Hippocampal formation (tissue), 2 donors: ENCODE data around the gene MYCBPAP.

ENCODE experiments used
- DNase-seq, 2 donors: peaks; one replicate each; lab custom pipeline; 2025; lab: John Stamatoyannopoulos, UW

Gene MYCBPAP

GRCh38 chr17:50551884-50552283 lies 43.6 kb downstream of the MYCBPAP start:
- DNase-seq, result no peak

GRCh38 chr17:50554201-50554600 lies 46.0 kb downstream of the MYCBPAP start:
- DNase-seq, result no peak

- no peak for DNase-seq
Measured at GRCh38 chr17:50556803-50557202, 48.6 kb downstream of the MYCBPAP start.

- DNase-seq, result no peak
Measured at GRCh38 chr17:50557630-50558029, 49.4 kb downstream of the MYCBPAP start.

GRCh38 chr17:50558091-50558490 lies 49.9 kb downstream of the MYCBPAP start:
- DNase-seq, result no peak

GRCh38 chr17:50558581-50558940 lies 50.3 kb downstream of the MYCBPAP start:
- DNase-seq, result no peak

- DNase-seq, result no peak
Measured at GRCh38 chr17:50558941-50559614, 50.8 kb downstream of the MYCBPAP start.

- no peak for DNase-seq
Measured at GRCh38 chr17:50559674-50560184, 51.5 kb downstream of the MYCBPAP start.

GRCh38 chr17:50560185-50560824 lies 52.1 kb downstream of the MYCBPAP start, which contains the start of gene CACNA1G:
Gene CACNA1G, plus strand, starts transcription at chr17:50560715. Its CDS starts 745 bp downstream, at chr17:50561460.
- DNase-seq, result peak; percentile 22 to 80

GRCh38 chr17:50560931-50561745 lies 52.9 kb downstream of the MYCBPAP start:
- DNase-seq, result no peak

GRCh38 chr17:50561746-50562141 lies 53.5 kb downstream of the MYCBPAP start:
- no peak for DNase-seq

GRCh38 chr17:50562242-50563091 lies 54.2 kb downstream of the MYCBPAP start:
- DNase-seq, result no peak

GRCh38 chr17:50563092-50563511 lies 54.9 kb downstream of the MYCBPAP start:
- DNase-seq, result no peak

- DNase-seq, result no peak
Measured at GRCh38 chr17:50564916-50565315, 56.7 kb downstream of the MYCBPAP start.

GRCh38 chr17:50565402-50566350 lies 57.4 kb downstream of the MYCBPAP start:
- peak in 1 of 2 donors; percentile 47 for DNase-seq

GRCh38 chr17:50566886-50567285 lies 58.6 kb downstream of the MYCBPAP start:
- DNase-seq, result no peak

GRCh38 chr17:50568659-50569058 lies 60.4 kb downstream of the MYCBPAP start:
- no peak for DNase-seq

GRCh38 chr17:50569592-50569991 lies 61.4 kb downstream of the MYCBPAP start:
- no peak for DNase-seq

- DNase-seq, result no peak
Measured at GRCh38 chr17:50570032-50570431, 61.8 kb downstream of the MYCBPAP start.

GRCh38 chr17:50570528-50570927 lies 62.3 kb downstream of the MYCBPAP start:
- no peak for DNase-seq
